SK-N-SH treated with all-trans-retinoic acid at 6 μM for 48 hours (cell line): ENCODE measurements around the gene FIGNL1.

Source experiments
- ATAC-seq: fragments of 200-7000 bp; cut with Tn5 transposase; 3 replicates; pipeline ENCODE4 v1.9.1; 2020; ENCODE audit warnings: mild to moderate bottlenecking, moderate library complexity
- ARNTL ChIP-seq: fragments of 450-650 bp; formaldehyde crosslinking; IDR thresholded peaks from 2 replicates; pipeline ENCODE4 v1.5.0; 2020; ENCODE audit warnings: low read depth, mild to moderate bottlenecking, moderate library complexity, borderline replicate concordance
- BACH2 ChIP-seq: fragments of 250-450 bp; sonication (Bioruptor Pico); IDR thresholded peaks from 2 replicates; pipeline ENCODE4 v1.9.0; 2021; ENCODE audit warnings: mild to moderate bottlenecking, borderline replicate concordance
- CSDC2 ChIP-seq: fragments of 250-450 bp; sonication (Bioruptor Pico); IDR thresholded peaks from 2 replicates; pipeline ENCODE4 v1.5.0; 2020; ENCODE audit warnings: mild to moderate bottlenecking, moderate library complexity
- CSRNP3 ChIP-seq: fragments of 250-450 bp; sonication (Bioruptor Pico); IDR thresholded peaks from 2 replicates; pipeline ENCODE4 v1.5.1; 2021; ENCODE audit warnings: mild to moderate bottlenecking, moderate library complexity
- ESRRG ChIP-seq: fragments of 250-450 bp; sonication (Bioruptor Pico); IDR thresholded peaks from 2 replicates; pipeline ENCODE4 v1.6.1; 2021; ENCODE audit warnings: mild to moderate bottlenecking
- GLIS3 ChIP-seq: fragments of 250-450 bp; sonication (Bioruptor Pico); IDR thresholded peaks from 2 replicates; pipeline ENCODE4 v1.5.0; 2020; ENCODE audit warnings: mild to moderate bottlenecking, moderate library complexity
- ISL1 ChIP-seq: fragments of 250-450 bp; sonication (Bioruptor Pico); IDR thresholded peaks from 2 replicates; pipeline ENCODE4 v2.1.2; 2022; ENCODE audit warnings: mild to moderate bottlenecking, moderate library complexity
- OSR1 ChIP-seq: fragments of 250-450 bp; sonication (Bioruptor Pico); IDR thresholded peaks from 2 replicates; pipeline ENCODE4 v1.8.0; 2022; ENCODE audit warnings: moderate library complexity, mild to moderate bottlenecking, inconsistent platforms
- PATZ1 ChIP-seq: fragments of 250-450 bp; sonication (Bioruptor Pico); IDR thresholded peaks from 2 replicates; pipeline ENCODE4 v1.8.0; 2020; ENCODE audit warnings: mild to moderate bottlenecking, moderate library complexity, borderline replicate concordance
- POU6F1 ChIP-seq: fragments of 250-450 bp; sonication (Bioruptor Pico); IDR thresholded peaks from 2 replicates; pipeline ENCODE4 v1.8.0; 2021; ENCODE audit warnings: low read depth, mild to moderate bottlenecking, moderate library complexity, borderline replicate concordance
- PPARA ChIP-seq: fragments of 250-450 bp; sonication (Bioruptor Pico); IDR thresholded peaks from 2 replicates; pipeline ENCODE4 v1.5.0; 2020; ENCODE audit warnings: mild to moderate bottlenecking, borderline replicate concordance
- RARB ChIP-seq: fragments of 250-450 bp; sonication (Bioruptor Pico); IDR thresholded peaks from 2 replicates; pipeline ENCODE4 v1.8.0; 2021; ENCODE audit warnings: mild to moderate bottlenecking, moderate library complexity
- SNAI2 ChIP-seq: fragments of 250-450 bp; sonication (Bioruptor Pico); IDR thresholded peaks from 2 replicates; pipeline ENCODE4 v1.5.0; 2020; ENCODE audit warnings: mild to moderate bottlenecking, moderate library complexity
- TCF4 ChIP-seq: fragments of 250-450 bp; sonication (Bioruptor Pico); IDR thresholded peaks from 2 replicates; pipeline ENCODE4 v1.8.0; 2021; ENCODE audit warnings: mild to moderate bottlenecking, moderate library complexity, borderline replicate concordance
- TOX ChIP-seq: fragments of 250-450 bp; sonication (Bioruptor Pico); IDR thresholded peaks from 2 replicates; pipeline ENCODE4 v1.8.0; 2021; ENCODE audit warnings: mild to moderate bottlenecking, moderate library complexity, borderline replicate concordance
- TSHZ2 ChIP-seq: fragments of 250-450 bp; sonication (Bioruptor Pico); IDR thresholded peaks from 2 replicates; pipeline ENCODE4 v1.5.0; 2020; ENCODE audit warnings: mild to moderate bottlenecking, moderate library complexity
- ZC3H10 ChIP-seq: fragments of 250-450 bp; sonication (Bioruptor Pico); IDR thresholded peaks from 2 replicates; pipeline ENCODE4 v1.5.1; 2021; ENCODE audit warnings: mild to moderate bottlenecking, moderate library complexity
- ZFP3 ChIP-seq: fragments of 250-450 bp; sonication (Bioruptor Pico); IDR thresholded peaks from 2 replicates; pipeline ENCODE4 v1.5.0; 2020; ENCODE audit warnings: mild to moderate bottlenecking, moderate library complexity
- ZFP30 ChIP-seq: fragments of 450-650 bp; formaldehyde crosslinking; IDR thresholded peaks from 2 replicates; pipeline ENCODE4 v1.5.0; 2022; ENCODE audit warnings: mild to moderate bottlenecking, moderate library complexity
- ZNF565 ChIP-seq: fragments of 450-650 bp; formaldehyde crosslinking; conservative IDR thresholded peaks from 2 replicates; pipeline ENCODE4 v1.5.0; 2020; ENCODE audit warnings: low read depth, mild to moderate bottlenecking, moderate library complexity
- ZNF70 ChIP-seq: fragments of 450-650 bp; formaldehyde crosslinking; IDR thresholded peaks from 2 replicates; pipeline ENCODE4 v1.5.0; 2020; ENCODE audit warnings: mild to moderate bottlenecking, moderate library complexity
- ZNF8 ChIP-seq: fragments of 450-650 bp; formaldehyde crosslinking; IDR thresholded peaks from 2 replicates; pipeline ENCODE4 v1.5.0; 2020; ENCODE audit warnings: mild to moderate bottlenecking, moderate library complexity

The FIGNL1 gene

GRCh38 chr7:50491943-50492342 lies 41.8 kb upstream of the FIGNL1 start:
- TF ChIP-seq OSR1 (CRISPR knock-in tag): no peak
- TF ChIP-seq TOX (CRISPR knock-in tag): no peak
- TF ChIP-seq ESRRG (CRISPR knock-in tag): no peak
- TF ChIP-seq ARNTL (CRISPR knock-in tag): no peak
- TF ChIP-seq ISL1 (CRISPR knock-in tag): no peak
- no peak for ATAC-seq

GRCh38 chr7:50491209-50491608 lies 41.1 kb upstream of the FIGNL1 start:
- no peak for TF ChIP-seq RARB (CRISPR knock-in tag)
- TF ChIP-seq TSHZ2 (CRISPR knock-in tag): no peak
- TF ChIP-seq CSRNP3: no peak
- no peak for TF ChIP-seq ARNTL (CRISPR knock-in tag)
- TF ChIP-seq ZNF70 (CRISPR knock-in tag): no peak
- no peak for TF ChIP-seq ZFP3 (CRISPR knock-in tag)
- TF ChIP-seq CSDC2: no peak
- TF ChIP-seq ZC3H10 (CRISPR knock-in tag): no peak
- TF ChIP-seq SNAI2: no peak
- TF ChIP-seq ISL1 (CRISPR knock-in tag): no peak
- TF ChIP-seq GLIS3 (CRISPR knock-in tag): no peak
- TF ChIP-seq OSR1 (CRISPR knock-in tag): no peak
- TF ChIP-seq PPARA (CRISPR knock-in tag): no peak
- TF ChIP-seq PATZ1: no peak
- no peak for TF ChIP-seq POU6F1
- TF ChIP-seq TOX (CRISPR knock-in tag): no peak
- no peak for TF ChIP-seq ZNF565
- no peak for ATAC-seq

- TF ChIP-seq CSRNP3 (no peak), ZNF8 (CRISPR knock-in tag) (no peak), OSR1 (CRISPR knock-in tag) (no peak), ESRRG (CRISPR knock-in tag) (no peak), ZFP30 (CRISPR knock-in tag) (no peak), ZNF565 (no peak), ZFP3 (CRISPR knock-in tag) (no peak), SNAI2 (no peak), TCF4 (CRISPR knock-in tag) (no peak), GLIS3 (CRISPR knock-in tag) (no peak), BACH2 (CRISPR knock-in tag) (no peak), ZNF70 (CRISPR knock-in tag) (no peak)
- ATAC-seq: no peak
These were observed 38.2 kb upstream of the FIGNL1 start for GRCh38 chr7:50488379-50488778.
